HEK293 (cell line): ENCODE results near the gene CFAP99.

Source experiments
- HOXA7 ChIP-seq: sonication (generic); formaldehyde crosslinking; IDR thresholded peaks from 2 replicates; pipeline ENCODE4 v1.8.1; 2022; ENCODE audit warnings: missing genetic modification reagents, borderline replicate concordance
- KLF16 ChIP-seq: fragments of 450-650 bp; formaldehyde crosslinking; IDR thresholded peaks from 2 replicates; pipeline ENCODE4 v1.5.1; 2017; ENCODE audit warnings: missing biosample characterization, missing genetic modification characterization
- KLF8 ChIP-seq: fragments of 450-650 bp; formaldehyde crosslinking; IDR thresholded peaks from 2 replicates; pipeline ENCODE4 v1.5.1; 2016; ENCODE audit warnings: missing biosample characterization, missing genetic modification characterization
- SETDB1 ChIP-seq: IDR thresholded peaks from one replicate; pipeline ENCODE4 v1.6.1; 2017; ENCODE audit warnings: mild to moderate bottlenecking, low read length, moderate library complexity, mixed read lengths; ENCODE audit not compliant: insufficient read length
- ZNF660 ChIP-seq: fragments of 450-650 bp; IDR thresholded peaks from 2 replicates; pipeline ENCODE4 v1.5.1; 2018; ENCODE audit warnings: missing biosample characterization, mild to moderate bottlenecking, missing genetic modification characterization
- ZNF701 ChIP-seq: fragments of 450-650 bp; formaldehyde crosslinking; IDR thresholded peaks from 2 replicates; pipeline ENCODE4 v1.5.1; 2016; ENCODE audit warnings: missing biosample characterization, missing genetic modification characterization
- TF ChIP-seq, protein P1 (sequence below): fragments of 450-650 bp; formaldehyde crosslinking; IDR thresholded peaks from 2 replicates; pipeline ENCODE4 v1.5.1; 2016; ENCODE audit warnings: missing biosample characterization, missing genetic modification characterization
- TF ChIP-seq, protein P2 (sequence below): fragments of 450-650 bp; IDR thresholded peaks from 2 replicates; pipeline ENCODE4 v1.5.1; 2018; ENCODE audit warnings: missing biosample characterization, mild to moderate bottlenecking, missing genetic modification characterization
- TF ChIP-seq, protein P3 (sequence below): fragments of 450-650 bp; formaldehyde crosslinking; IDR thresholded peaks from 2 replicates; pipeline ENCODE4 v1.5.1; 2016; ENCODE audit warnings: missing biosample characterization, missing genetic modification characterization, low read depth
- TF ChIP-seq, protein P4 (sequence below): fragments of 450-650 bp; formaldehyde crosslinking; IDR thresholded peaks from 2 replicates; pipeline ENCODE4; 2016; ENCODE audit warnings: missing biosample characterization, missing genetic modification characterization

- TF ChIP-seq, protein P1, sequence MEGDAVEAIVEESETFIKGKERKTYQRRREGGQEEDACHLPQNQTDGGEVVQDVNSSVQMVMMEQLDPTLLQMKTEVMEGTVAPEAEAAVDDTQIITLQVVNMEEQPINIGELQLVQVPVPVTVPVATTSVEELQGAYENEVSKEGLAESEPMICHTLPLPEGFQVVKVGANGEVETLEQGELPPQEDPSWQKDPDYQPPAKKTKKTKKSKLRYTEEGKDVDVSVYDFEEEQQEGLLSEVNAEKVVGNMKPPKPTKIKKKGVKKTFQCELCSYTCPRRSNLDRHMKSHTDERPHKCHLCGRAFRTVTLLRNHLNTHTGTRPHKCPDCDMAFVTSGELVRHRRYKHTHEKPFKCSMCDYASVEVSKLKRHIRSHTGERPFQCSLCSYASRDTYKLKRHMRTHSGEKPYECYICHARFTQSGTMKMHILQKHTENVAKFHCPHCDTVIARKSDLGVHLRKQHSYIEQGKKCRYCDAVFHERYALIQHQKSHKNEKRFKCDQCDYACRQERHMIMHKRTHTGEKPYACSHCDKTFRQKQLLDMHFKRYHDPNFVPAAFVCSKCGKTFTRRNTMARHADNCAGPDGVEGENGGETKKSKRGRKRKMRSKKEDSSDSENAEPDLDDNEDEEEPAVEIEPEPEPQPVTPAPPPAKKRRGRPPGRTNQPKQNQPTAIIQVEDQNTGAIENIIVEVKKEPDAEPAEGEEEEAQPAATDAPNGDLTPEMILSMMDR (tag by site-specific recombination) = no peak
- TF ChIP-seq KLF16 (tag by site-specific recombination) = no peak
- TF ChIP-seq, protein P2, sequence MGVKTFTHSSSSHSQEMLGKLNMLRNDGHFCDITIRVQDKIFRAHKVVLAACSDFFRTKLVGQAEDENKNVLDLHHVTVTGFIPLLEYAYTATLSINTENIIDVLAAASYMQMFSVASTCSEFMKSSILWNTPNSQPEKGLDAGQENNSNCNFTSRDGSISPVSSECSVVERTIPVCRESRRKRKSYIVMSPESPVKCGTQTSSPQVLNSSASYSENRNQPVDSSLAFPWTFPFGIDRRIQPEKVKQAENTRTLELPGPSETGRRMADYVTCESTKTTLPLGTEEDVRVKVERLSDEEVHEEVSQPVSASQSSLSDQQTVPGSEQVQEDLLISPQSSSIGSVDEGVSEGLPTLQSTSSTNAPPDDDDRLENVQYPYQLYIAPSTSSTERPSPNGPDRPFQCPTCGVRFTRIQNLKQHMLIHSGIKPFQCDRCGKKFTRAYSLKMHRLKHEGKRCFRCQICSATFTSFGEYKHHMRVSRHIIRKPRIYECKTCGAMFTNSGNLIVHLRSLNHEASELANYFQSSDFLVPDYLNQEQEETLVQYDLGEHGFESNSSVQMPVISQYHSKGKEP (tag by site-specific recombination) = no peak
- no peak for TF ChIP-seq ZNF660 (tag by site-specific recombination)
- no peak for TF ChIP-seq KLF8 (tag by site-specific recombination)
- TF ChIP-seq ZNF701 (tag by site-specific recombination) = no peak
- TF ChIP-seq SETDB1 = no peak
- TF ChIP-seq, protein P3, sequence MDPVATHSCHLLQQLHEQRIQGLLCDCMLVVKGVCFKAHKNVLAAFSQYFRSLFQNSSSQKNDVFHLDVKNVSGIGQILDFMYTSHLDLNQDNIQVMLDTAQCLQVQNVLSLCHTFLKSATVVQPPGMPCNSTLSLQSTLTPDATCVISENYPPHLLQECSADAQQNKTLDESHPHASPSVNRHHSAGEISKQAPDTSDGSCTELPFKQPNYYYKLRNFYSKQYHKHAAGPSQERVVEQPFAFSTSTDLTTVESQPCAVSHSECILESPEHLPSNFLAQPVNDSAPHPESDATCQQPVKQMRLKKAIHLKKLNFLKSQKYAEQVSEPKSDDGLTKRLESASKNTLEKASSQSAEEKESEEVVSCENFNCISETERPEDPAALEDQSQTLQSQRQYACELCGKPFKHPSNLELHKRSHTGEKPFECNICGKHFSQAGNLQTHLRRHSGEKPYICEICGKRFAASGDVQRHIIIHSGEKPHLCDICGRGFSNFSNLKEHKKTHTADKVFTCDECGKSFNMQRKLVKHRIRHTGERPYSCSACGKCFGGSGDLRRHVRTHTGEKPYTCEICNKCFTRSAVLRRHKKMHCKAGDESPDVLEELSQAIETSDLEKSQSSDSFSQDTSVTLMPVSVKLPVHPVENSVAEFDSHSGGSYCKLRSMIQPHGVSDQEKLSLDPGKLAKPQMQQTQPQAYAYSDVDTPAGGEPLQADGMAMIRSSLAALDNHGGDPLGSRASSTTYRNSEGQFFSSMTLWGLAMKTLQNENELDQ (tag by site-specific recombination) = no peak
- TF ChIP-seq, protein P4, sequence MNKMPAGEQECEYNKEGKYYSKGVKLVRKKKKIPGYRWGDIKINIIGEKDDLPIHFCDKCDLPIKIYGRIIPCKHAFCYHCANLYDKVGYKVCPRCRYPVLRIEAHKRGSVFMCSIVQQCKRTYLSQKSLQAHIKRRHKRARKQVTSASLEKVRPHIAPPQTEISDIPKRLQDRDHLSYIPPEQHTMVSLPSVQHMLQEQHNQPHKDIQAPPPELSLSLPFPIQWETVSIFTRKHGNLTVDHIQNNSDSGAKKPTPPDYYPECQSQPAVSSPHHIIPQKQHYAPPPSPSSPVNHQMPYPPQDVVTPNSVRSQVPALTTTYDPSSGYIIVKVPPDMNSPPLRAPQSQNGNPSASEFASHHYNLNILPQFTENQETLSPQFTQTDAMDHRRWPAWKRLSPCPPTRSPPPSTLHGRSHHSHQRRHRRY (tag by site-specific recombination) = no peak
- no peak for TF ChIP-seq HOXA7 (CRISPR knock-in tag)
These were observed 76.2 kb downstream of the CFAP99 start for GRCh38 chr4:2494992-2495391.
